Adipocyte (in vitro differentiated cells): ENCODE results near the gene SNX13.
A peak's percentile ranks its signal among the peaks of the same experiment; 100 is the strongest.

Source experiments
- DNase-seq: peaks from one replicate; pipeline ENCODE4 v3.0.0-alpha.2; 2015; ENCODE audit warnings: low read depth
- H3K27me3 ChIP-seq: replicated peaks from 2 replicates; pipeline ENCODE4 v1.7.0; 2013; ENCODE audit warnings: mild to moderate bottlenecking, low read length, moderate library complexity; ENCODE audit not compliant: control insufficient read depth, insufficient read depth
- H3K36me3 ChIP-seq: 2 replicates; pipeline ENCODE4 v1.7.0; 2013; ENCODE audit warnings: low read length, mild to moderate bottlenecking, moderate library complexity; ENCODE audit not compliant: control insufficient read depth, insufficient read depth, severe bottlenecking
- H3K4me1 ChIP-seq: 2 replicates; pipeline ENCODE4 v1.7.0; 2013; ENCODE audit warnings: mild to moderate bottlenecking, low read length, moderate library complexity; ENCODE audit not compliant: control insufficient read depth, insufficient read depth
- H3K4me3 ChIP-seq: 2 replicates; pipeline ENCODE4 v1.7.0; 2013; ENCODE audit warnings: mild to moderate bottlenecking, low read length, moderate library complexity
- H3K9ac ChIP-seq: 2 replicates; pipeline ENCODE4 v1.7.0; 2013; ENCODE audit warnings: mild to moderate bottlenecking, low read length, moderate library complexity
- H3K9me3 ChIP-seq: 2 replicates; pipeline ENCODE4 v1.7.0; 2013; ENCODE audit warnings: mild to moderate bottlenecking, low read length, moderate library complexity; ENCODE audit not compliant: control insufficient read depth

Gene SNX13

GRCh38 chr7:17931069-17931468 is 9.2 kb downstream of the SNX13 start:
- H3K4me3 ChIP-seq: no peak overlapping the region
- H3K9me3 ChIP-seq: no peaks in the 10 kb centered on the region

GRCh38 chr7:17930546-17930945 is 9.7 kb downstream of the SNX13 start:
- no peak overlapping the region for H3K4me3 ChIP-seq
- no peaks in the 10 kb centered on the region for H3K36me3 ChIP-seq
- DNase-seq: no peak
- peaks cover 18% of the 10 kb centered on the region for H3K4me1 ChIP-seq
- H3K9me3 ChIP-seq: no peaks in the 10 kb centered on the region
- H3K9ac ChIP-seq: peak overlapping the region; percentile 43
- H3K27me3 ChIP-seq: no peaks in the 10 kb centered on the region

More at GRCh38 chr7:17931069-17931468, 9.2 kb downstream of the SNX13 start:
- Histone ChIP-seq H3K9ac (peak overlapping the region; percentile 43), H3K27me3 (no peaks in the 10 kb centered on the region), H3K4me1 (peaks cover 18% of the 10 kb centered on the region), H3K36me3 (no peaks in the 10 kb centered on the region)
- no peak for DNase-seq

- no peaks in the 10 kb centered on the region for H3K9me3 ChIP-seq
- no peak for DNase-seq
- H3K4me3 ChIP-seq: no peak overlapping the region
- no peaks in the 10 kb centered on the region for H3K36me3 ChIP-seq
- no peak overlapping the region for H3K9ac ChIP-seq
- H3K4me1 ChIP-seq: peaks cover 18% of the 10 kb centered on the region
- H3K27me3 ChIP-seq: no peaks in the 10 kb centered on the region
Measured at GRCh38 chr7:17929647-17930395, 10.5 kb downstream of the SNX13 start.

- Histone ChIP-seq H3K4me1 (peaks cover 18% of the 10 kb centered on the region), H3K9ac (no peak overlapping the region), H3K27me3 (no peaks in the 10 kb centered on the region), H3K4me3 (no peak overlapping the region), H3K36me3 (no peaks in the 10 kb centered on the region), H3K9me3 (no peaks in the 10 kb centered on the region)
- no peak for DNase-seq
Measured at GRCh38 chr7:17928055-17928454, 12.2 kb downstream of the SNX13 start.

DNA sequence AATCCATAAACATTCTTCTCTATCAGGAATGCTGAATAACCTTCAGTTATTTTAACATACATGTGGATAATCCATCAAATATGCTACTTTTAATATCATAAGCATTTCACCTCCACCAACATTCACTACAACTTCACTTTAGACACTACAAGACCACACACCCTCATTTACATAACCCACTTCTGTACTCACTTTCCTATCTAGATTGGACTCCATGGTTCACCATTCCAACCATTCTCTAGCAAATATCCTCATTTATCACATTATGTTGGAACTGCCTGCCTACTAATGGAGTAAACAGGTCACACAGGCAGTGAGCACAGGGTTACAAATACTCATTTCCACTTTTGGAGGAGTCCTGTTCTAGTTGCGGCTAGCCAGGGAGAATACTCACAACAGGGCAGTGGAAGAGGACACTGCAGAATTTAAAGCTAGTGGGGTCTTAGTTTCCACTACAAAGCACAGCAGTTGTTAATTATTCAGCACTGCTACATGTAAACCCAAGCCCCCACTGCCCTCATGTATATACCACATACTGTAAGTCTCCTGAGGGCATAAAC is 18.4 kb downstream of the SNX13 start:
- no peaks in the 10 kb centered on the region for H3K36me3 ChIP-seq
- no peaks in the 10 kb centered on the region for H3K4me1 ChIP-seq
- H3K9ac ChIP-seq: no peak overlapping the region
- H3K9me3 ChIP-seq: peaks cover 6% of the 10 kb centered on the region
- no peak overlapping the region for H3K4me3 ChIP-seq
- no peaks in the 10 kb centered on the region for H3K27me3 ChIP-seq
- DNase-seq: no peak

DNA sequence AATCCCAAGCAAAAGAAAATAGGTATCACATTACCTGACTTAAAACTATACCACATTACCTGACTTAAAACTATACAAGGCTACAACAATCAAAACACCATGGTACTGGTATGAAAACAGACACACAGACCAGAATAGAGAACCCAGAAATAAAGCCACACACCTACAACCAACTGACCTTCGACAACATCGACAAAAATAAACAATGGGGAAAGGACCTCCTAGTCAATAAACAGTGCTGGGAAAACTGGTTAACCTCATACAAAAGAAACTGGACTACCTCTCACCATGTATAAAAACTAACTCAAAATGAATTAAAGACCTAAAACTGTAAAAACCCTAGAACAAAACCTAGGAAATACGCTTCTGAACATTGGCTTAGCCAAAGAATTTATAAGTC is 22.5 kb downstream of the SNX13 start:
- H3K9me3 ChIP-seq: peaks cover 14% of the 10 kb centered on the region

DNA sequence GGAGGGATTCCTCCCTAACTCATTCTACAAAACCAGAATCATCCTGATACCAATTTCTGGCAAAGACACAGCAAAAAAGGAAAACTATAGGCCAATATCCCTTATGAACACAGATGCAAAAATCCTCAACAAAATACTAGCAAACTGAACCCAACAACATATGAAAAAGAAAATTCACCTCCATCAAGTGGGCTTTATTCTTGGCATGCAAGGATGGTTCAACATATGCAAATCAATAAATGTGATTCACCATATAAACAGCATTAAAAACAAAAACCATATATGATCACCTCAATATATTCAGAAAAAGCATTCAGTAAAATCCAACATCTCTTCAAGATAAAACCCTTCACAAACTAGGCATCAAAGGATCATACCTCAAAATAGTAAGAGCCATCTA is 23.5 kb downstream of the SNX13 start:
- peaks cover 6% of the 10 kb centered on the region for H3K4me1 ChIP-seq
- H3K27me3 ChIP-seq: no peaks in the 10 kb centered on the region
- peaks cover 14% of the 10 kb centered on the region for H3K9me3 ChIP-seq
- H3K4me3 ChIP-seq: no peak overlapping the region
- no peak overlapping the region for H3K9ac ChIP-seq
- no peak for DNase-seq
- no peaks in the 10 kb centered on the region for H3K36me3 ChIP-seq

More for the DNA sequence above, 22.5 kb downstream of the SNX13 start:
- Histone ChIP-seq H3K9ac (no peak overlapping the region), H3K4me3 (no peak overlapping the region), H3K4me1 (peaks cover 6% of the 10 kb centered on the region), H3K36me3 (no peaks in the 10 kb centered on the region), H3K27me3 (no peaks in the 10 kb centered on the region)
- DNase-seq: no peak

GRCh38 chr7:17915796-17916195 is 24.5 kb downstream of the SNX13 start:
- Histone ChIP-seq H3K27me3 (no peaks in the 10 kb centered on the region), H3K9ac (no peak overlapping the region), H3K9me3 (peaks cover 14% of the 10 kb centered on the region), H3K4me1 (peaks cover 6% of the 10 kb centered on the region), H3K36me3 (no peaks in the 10 kb centered on the region), H3K4me3 (no peak overlapping the region)
- no peak for DNase-seq

DNA sequence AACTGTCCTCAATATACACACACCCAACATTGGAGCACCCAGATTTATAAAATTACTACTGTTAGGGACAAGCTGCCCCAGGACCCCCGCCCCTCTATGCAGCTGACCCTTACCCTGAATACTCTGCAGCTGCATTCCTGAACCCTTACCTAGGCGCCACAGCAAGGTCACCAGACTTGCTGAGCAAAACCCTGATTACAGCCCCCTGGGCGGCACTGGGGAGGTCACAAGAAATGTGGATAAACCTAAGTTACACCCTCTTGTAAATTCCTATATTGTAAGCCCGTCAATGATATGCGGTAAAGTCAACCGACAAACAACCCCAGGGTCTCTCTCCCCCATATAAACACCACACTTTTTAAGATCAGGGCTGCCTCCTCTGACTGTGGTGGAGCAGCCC is 25.1 kb downstream of the SNX13 start:
- H3K4me1 ChIP-seq: peaks cover 6% of the 10 kb centered on the region
- peaks cover 14% of the 10 kb centered on the region for H3K9me3 ChIP-seq
- no peak overlapping the region for H3K9ac ChIP-seq
- DNase-seq: no peak
- H3K27me3 ChIP-seq: no peaks in the 10 kb centered on the region
- no peaks in the 10 kb centered on the region for H3K36me3 ChIP-seq
- H3K4me3 ChIP-seq: no peak overlapping the region

- Histone ChIP-seq H3K9me3 (peaks cover 14% of the 10 kb centered on the region), H3K4me3 (no peak overlapping the region), H3K36me3 (no peaks in the 10 kb centered on the region), H3K4me1 (peaks cover 6% of the 10 kb centered on the region), H3K27me3 (no peaks in the 10 kb centered on the region), H3K9ac (no peak overlapping the region)
- no peak for DNase-seq
Measured at GRCh38 chr7:17913250-17913649, 27.0 kb downstream of the SNX13 start.

DNA sequence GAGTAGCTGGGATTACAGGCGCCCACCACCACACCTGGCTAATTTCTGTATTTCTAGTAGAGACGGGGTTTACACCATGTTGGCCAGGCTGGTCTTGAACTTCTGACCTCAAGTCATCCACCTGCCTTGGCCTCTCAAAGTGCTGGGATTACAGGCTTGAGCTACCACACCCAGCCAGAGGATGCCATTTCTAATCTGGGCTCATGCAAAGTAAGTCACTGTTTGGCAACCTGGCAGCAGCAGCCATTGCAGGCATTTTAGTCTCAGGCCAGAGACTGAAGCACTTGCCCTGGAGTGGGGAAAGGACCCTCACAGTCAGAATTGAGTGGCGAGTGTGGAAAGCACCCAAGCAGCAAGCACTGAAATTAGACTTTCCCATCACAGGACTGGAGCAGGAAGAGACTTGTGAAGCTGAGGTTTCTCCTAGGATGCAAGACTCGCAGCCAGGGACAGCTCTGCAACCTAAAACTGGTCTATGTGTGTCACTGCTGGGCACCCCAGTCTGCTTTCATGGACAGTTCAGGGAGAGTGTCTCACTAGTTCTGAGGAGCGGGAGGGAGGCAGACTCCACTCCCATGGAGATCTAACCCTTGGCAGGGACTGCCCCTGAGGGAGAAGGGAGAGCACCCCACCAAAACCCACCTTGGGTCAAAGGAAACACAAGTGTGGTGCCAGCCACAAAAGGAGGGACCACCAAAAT is 27.6 kb downstream of the SNX13 start:
- H3K27me3 ChIP-seq: no peaks in the 10 kb centered on the region
- H3K4me3 ChIP-seq: no peak overlapping the region
- no peak for DNase-seq
- peaks cover 6% of the 10 kb centered on the region for H3K4me1 ChIP-seq
- H3K9ac ChIP-seq: no peak overlapping the region
- H3K36me3 ChIP-seq: no peaks in the 10 kb centered on the region
- H3K9me3 ChIP-seq: peaks cover 14% of the 10 kb centered on the region
